Urinary bladder (tissue), 4 donors: ENCODE results near the gene CBLIF. TPM values are rescaled to one million over a fixed set of nuclear protein-coding genes. Genes with fewer than 3 reads are reported as not detected.
"Not testable (repeated sequence)": the region's sequence is repeated elsewhere in the genome, so short reads cannot be mapped to it uniquely, and the experiment has no call there.

ENCODE experiments used
- DNase-seq: peaks from one replicate; pipeline ENCODE4 v3.0.0-alpha.2; 2015; ENCODE audit errors: extremely low spot score
- H3K27ac ChIP-seq: one replicate; pipeline ENCODE4 v1.5.1; 2013; ENCODE audit warnings: low read depth, mild to moderate bottlenecking, moderate library complexity
- H3K36me3 ChIP-seq: one replicate; pipeline ENCODE4 v1.6.1; 2013; ENCODE audit warnings: mild to moderate bottlenecking, moderate library complexity; ENCODE audit not compliant: insufficient read depth
- H3K4me1 ChIP-seq: one replicate; pipeline ENCODE4 v1.6.1; 2013; ENCODE audit warnings: mild to moderate bottlenecking, moderate library complexity; ENCODE audit not compliant: insufficient read depth
- H3K4me3 ChIP-seq: one replicate; pipeline ENCODE4 v1.5.1; 2013; ENCODE audit warnings: low read depth, low read length
- WGBS: extraction: QIAGEN DNeasy Blood & Tissue Kit; methylation state at CpG from one replicate; pipeline ENCODE4 v1.1.7; 2013; 5-methylcytosine and 5-hydroxymethylcytosine counted together
- polyA plus RNA-seq: library from polyadenylated mRNA; stranded (reverse); fragments of 200-250 nt; gene quantifications from one replicate; pipeline ENCODE4 v1.2.3, GENCODE V29; 2013
- total RNA-seq: library from RNA; depleted of rRNA; stranded (reverse); fragments of >200 nt; gene quantifications from one replicate; pipeline ENCODE4 v1.2.3, GENCODE V29; 2014
- donor health status: healthy with polysubstance abuse.
- donor health status: healthy.

The CBLIF gene
- not detected for total RNA-seq
- not detected for polyA plus RNA-seq

DNA sequence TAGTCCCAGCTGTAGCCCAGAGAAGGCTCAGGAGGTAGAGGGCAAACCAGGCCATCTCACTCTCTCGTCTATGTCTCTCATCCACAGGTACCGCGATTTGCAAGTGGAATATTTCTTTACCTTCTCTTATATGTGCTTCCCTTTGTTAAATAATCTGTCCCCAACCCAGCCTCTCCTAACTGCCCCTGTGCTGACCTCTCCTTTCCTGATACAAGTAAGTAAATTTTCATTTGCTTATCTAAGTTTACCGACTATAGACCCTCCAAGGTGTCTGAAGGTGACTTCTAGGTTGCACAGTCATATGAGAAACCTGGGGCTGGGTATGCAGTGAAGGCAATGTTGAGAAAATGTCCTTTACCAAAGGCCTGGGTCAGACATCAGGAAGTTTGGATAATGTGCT lies at the start of gene CBLIF:
TSS of gene CBLIF (minus strand) at position 101 of the 400 bp plus-strand sequence. CDS start at position 55, 46 bp downstream.
- 84% methylated on average over 4 of the region's 4 CpGs for whole genome bisulfite sequencing
- Histone ChIP-seq H3K36me3 (no peaks in the 10 kb centered on the region), H3K27ac (no peak within 1 kb of the TSS), H3K4me3 (no peak within 1 kb of the TSS), H3K4me1 (no peaks in the 10 kb centered on the region)
- no peak for DNase-seq

DNA sequence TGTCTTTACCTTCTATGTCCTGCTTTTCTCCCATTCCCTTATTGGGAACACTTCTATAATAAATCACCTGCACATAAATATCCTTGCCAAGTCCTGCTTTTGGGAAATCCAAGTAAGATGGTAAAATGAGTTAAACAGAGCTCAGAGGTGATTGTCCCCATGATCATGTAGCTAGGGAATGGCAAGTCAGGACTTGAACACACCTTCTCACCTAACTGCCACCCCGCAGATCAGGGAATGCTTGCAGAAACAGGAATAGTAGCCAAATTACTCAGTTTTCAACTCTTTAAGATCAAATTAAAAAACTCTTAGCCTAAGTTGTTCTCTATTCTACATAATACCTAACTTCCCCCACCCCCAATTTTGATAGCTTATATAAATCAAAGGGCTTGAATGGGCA lies 49.3 kb upstream of the CBLIF start:
- 85% methylated on average over 1 of the region's 1 CpG for WGBS
- Histone ChIP-seq H3K4me1 (no peaks in the 10 kb centered on the region), H3K36me3 (no peaks in the 10 kb centered on the region), H3K27ac (no peak overlapping the region), H3K4me3 (no peak overlapping the region)
- DNase-seq = no peak

DNA sequence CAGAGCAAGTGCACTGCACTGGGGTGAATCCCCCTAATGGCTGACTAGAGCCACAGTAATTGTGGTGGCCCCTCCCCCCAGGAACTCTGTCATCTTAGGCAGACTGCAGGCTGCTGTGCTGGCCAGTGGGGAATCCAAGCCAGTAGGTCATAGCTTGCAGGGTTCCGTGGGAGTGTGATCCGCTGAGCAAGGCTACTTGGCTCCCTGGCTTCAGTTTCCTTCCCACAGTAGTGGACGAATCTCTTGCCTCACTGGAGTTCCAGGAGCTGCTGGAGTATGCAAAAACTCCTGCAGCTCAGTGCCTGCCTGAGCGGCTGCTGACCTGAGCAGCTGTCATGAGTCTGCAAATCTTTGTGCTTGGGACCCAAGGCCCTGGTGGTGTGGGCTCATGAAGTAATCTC lies 46.5 kb upstream of the CBLIF start:
- H3K4me1 ChIP-seq = no peaks in the 10 kb centered on the region
- DNase-seq = no peak
- 27% methylated on average over 4 of the region's 4 CpGs for WGBS
- no peak overlapping the region for H3K4me3 ChIP-seq
- H3K27ac ChIP-seq = no peak overlapping the region
- H3K36me3 ChIP-seq = no peaks in the 10 kb centered on the region

DNA sequence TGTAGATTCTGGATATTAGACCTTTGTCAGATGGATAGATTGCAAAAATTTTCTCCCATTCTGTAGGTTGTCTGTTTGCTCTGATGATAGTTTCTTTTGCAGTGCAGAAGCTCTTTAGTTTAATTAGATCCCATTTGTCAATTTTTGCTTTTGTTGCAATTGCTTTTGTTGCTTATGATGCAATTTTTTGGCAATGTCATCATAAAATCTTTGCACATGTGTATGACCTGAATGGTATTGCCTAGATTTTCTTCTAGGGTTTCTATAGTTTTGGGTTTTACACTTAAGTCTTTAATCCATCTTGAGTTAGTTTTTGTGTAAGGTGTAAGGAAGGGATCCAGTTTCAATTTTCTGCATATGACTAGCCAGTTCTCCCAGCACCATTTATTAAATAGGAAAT lies 41.9 kb upstream of the CBLIF start:
- H3K4me3 ChIP-seq, H3K27ac ChIP-seq, DNase-seq, H3K4me1 ChIP-seq, H3K36me3 ChIP-seq: not testable (repeated sequence)

DNA sequence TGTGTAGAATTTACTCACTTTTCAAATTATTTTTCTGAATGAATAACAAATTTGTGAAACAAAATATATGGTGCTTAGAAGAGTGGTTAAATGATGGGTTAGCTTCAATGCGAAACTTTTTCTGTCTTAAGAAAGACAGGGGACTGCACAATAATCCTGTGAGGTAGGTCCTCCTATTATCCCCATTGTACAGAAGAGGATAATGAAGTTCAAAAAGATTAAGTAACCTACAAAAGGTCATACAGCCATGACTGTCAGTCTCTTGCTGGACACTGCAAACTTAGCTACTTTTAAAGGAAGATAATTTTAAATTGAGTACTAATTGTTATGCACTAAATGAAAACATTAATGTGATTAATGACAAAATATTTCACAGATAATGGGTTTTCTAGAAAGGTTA lies 38.3 kb upstream of the CBLIF start:
- Histone ChIP-seq H3K4me3 (no peak overlapping the region), H3K4me1 (no peaks in the 10 kb centered on the region), H3K36me3 (no peaks in the 10 kb centered on the region), H3K27ac (no peak overlapping the region)
- DNase-seq = no peak
- 89% methylated on average over 1 of the region's 1 CpG for WGBS

DNA sequence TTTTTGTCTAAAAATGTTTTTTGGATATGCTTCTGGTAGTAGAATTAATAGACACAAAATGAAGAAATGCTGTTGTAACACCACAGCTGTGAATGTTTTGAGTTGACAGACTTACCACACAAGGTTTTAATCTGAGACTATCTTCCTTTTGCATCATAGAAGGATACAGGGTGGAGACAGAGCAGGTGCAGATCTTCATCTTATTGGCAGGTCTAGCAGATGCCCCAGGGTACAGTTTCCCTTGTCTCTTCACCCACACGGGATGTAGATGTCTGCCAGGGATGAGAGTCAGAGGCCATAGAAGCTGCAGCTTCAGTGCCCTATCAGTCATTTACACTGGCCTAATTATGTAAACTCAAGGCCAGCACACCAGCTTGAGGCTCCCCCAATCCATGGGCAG lies 34.3 kb upstream of the CBLIF start:
- H3K36me3 ChIP-seq = no peaks in the 10 kb centered on the region
- H3K27ac ChIP-seq = no peak overlapping the region
- no peak overlapping the region for H3K4me3 ChIP-seq
- DNase-seq = no peak
- 52% methylated on average over 1 of the region's 1 CpG for WGBS
- H3K4me1 ChIP-seq = no peaks in the 10 kb centered on the region

DNA sequence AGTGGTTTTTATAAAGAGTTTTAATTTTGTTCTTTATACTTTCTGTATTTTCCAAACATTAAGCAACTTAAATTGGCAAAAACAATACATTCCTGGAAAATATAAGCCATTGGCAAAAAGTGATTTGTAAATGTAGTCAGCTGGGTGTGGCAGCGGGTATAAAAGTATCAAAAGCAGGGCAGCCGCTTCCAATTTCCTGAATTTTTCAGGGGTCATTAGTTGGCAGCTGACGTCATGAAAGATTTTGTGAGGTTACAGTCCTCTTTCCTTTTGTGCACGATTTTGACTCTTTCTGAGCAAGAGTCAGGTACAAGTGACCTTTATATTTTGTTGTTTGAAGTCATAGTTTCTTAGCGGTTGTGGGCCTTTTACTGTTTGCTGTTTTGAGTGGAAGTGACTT lies 33.3 kb upstream of the CBLIF start, which contains the start of gene OOSP3:
TSS of gene OOSP3 (plus strand) at position 208 of the 400 bp plus-strand sequence. CDS start at position 235, 27 bp downstream.
- Histone ChIP-seq H3K36me3 (no peaks in the 10 kb centered on the region), H3K4me1 (no peaks in the 10 kb centered on the region), H3K27ac (no peak within 1 kb of the TSS), H3K4me3 (no peak within 1 kb of the TSS)
- 77% methylated on average over 5 of the region's 5 CpGs for WGBS
- no peak for DNase-seq

DNA sequence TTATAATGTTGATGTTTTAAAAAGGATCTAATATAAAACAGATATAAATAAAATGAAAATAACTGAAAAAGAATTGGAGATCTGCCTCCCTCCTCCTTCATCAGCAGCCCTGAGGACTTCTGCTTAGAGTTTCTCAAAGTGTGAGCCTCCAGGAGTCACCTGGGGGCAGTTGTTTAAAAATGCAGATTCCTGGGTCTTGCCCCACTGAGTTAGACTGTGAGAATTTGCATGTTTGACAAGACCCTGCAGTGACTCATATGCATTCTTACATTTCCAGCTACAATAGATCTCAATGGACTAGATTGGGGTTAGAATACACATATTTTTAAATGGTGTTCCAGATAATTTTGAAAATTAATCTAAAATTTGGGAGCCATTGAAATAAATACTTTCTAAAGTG lies 32.5 kb upstream of the CBLIF start:
- H3K27ac ChIP-seq = no peak overlapping the region
- H3K4me3 ChIP-seq = no peak overlapping the region
- DNase-seq = no peak
- no peaks in the 10 kb centered on the region for H3K4me1 ChIP-seq
- no peaks in the 10 kb centered on the region for H3K36me3 ChIP-seq

DNA sequence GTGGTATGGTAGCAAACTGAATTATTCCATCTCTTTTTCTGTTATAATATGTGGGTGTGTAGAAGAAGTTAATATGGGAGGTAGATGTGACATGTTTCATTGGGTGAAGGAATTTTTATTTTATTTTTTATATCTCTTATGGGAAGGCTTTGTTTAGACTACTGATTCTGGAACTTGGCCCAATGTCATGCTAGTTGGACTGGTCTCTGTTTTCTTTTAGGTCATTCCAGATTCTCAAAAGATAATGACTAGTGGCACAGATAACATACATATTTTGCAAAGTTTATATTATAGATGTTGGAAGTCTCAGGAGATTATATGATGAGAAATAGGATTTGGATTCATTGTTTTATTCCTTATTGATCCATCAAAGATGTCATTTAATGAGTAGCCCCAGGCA lies 32.0 kb upstream of the CBLIF start:
- no peak overlapping the region for H3K27ac ChIP-seq
- H3K36me3 ChIP-seq = no peaks in the 10 kb centered on the region
- H3K4me1 ChIP-seq = no peaks in the 10 kb centered on the region
- H3K4me3 ChIP-seq = no peak overlapping the region
- no peak for DNase-seq

DNA sequence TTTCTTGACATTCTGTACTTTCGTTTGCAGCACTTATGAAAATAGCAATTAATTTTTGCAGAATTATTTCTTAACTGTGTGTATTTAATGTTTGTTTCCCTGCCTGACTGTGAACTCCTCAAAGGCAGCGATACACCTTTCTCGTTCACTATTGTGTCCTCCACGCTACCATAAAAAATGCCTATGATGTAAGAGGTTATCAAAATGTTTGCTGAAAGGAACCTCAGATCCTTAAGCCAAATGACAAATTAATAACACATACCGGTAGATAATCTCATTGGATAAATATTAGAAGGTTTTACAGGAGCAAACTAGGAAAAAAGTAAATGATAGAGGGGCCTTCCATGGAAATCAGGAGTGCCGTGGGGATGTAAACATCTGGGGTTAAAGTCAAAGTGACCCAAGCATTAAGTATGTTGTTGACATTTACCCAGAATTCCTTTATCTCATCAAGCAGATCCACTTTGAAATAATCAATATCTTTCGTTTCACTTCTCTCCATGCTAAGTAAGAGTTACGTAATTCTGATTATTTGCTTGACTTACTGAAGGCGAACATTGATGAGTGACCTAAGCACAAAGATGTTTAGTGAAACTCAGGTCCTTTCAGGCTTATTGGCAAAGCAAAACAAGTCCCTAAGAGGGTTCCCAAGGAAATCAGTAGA lies 30.7 kb upstream of the CBLIF start:
- WGBS = 76% methylated on average over 9 of the region's 9 CpGs
- H3K4me1 ChIP-seq = no peaks in the 10 kb centered on the region
- H3K36me3 ChIP-seq = no peaks in the 10 kb centered on the region
- no peak overlapping the region for H3K4me3 ChIP-seq
- no peak for DNase-seq
- H3K27ac ChIP-seq = no peak overlapping the region

DNA sequence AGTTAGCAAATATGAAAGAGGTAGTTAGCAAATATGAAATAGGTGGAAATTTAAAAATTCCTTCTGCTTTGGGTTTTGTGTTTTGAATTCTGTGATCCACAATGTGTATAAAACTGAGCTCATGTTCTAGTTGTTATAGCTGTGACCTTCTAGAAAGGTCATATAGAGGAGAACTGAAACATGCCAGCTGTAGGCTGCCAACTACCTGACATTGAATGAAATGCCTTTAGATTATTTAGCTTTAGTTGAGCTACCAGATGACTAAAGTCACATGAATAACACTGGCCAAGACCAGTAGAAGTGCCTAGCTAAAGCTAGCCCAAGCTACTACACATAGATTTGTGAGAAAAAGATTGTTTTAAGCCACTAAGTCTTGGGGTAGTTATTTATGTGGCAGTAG lies 26.8 kb upstream of the CBLIF start:
- DNase-seq = no peak
- H3K36me3 ChIP-seq = no peaks in the 10 kb centered on the region
- no peak overlapping the region for H3K27ac ChIP-seq
- H3K4me3 ChIP-seq = no peak overlapping the region
- H3K4me1 ChIP-seq = no peaks in the 10 kb centered on the region

DNA sequence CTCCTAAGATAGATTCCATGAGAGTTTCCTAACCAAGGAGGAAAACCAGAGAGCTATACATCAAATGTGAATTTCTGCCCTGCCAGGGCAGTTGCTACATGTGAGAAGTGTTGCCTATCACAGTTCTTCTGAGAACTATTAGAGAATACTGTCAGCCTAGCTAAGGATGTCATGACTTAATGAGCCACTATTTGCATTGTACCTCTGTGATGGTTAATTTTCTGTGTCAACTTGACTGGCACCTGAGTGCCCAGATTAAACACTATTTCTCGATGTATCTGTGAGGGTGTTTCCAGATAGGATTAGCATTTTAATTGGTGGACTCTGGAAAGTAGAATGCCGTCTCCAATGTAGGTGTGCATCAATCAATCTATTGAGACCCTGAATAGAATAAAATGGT lies 22.6 kb upstream of the CBLIF start:
- Histone ChIP-seq H3K27ac (no peak overlapping the region), H3K36me3 (no peaks in the 10 kb centered on the region), H3K4me1 (no peaks in the 10 kb centered on the region), H3K4me3 (no peak overlapping the region)
- 86% methylated on average over 2 of the region's 2 CpGs for WGBS
- no peak for DNase-seq

DNA sequence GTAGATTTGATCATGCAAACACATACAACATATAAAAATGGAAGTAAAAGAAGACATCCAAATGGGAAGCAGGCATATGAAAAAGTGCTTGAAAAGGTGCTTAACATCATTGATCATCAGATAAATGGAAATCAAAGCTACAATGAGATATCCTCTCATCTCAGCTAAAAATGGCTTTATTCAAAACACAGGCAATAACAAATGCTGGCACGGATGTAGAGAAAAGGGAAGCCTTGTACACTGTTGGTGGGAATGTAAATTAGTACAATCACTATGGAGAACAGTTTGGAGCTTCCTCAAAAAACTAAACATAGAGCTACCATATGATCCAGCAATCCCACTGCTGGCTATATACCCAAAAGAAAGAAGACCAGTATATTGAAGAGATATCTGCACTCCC lies 21.5 kb upstream of the CBLIF start:
- Histone ChIP-seq H3K36me3 (no peaks in the 10 kb centered on the region), H3K4me3 (no peak overlapping the region), H3K27ac (no peak overlapping the region), H3K4me1 (no peaks in the 10 kb centered on the region)
- no peak for DNase-seq
- 84% methylated on average over 1 of the region's 1 CpG for WGBS

DNA sequence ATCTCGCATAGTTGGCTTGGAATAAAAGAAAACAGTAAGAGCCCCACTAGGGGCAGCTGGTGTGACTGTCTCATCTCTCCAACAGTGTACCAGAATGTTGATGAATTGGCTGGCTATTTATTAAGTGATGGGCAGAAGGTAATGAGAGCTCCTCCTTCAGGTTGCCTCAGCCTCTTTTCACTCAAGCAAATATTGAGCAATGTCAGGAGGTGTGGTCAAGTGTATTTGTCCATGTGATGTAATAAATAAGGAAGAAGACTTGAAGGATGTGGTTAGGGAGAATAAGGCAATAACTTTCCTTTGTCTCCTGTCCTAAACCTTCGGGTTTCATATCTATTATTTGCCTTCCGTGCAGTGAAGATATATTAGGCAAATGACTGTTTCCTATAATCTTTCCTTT lies 21.1 kb upstream of the CBLIF start, which contains the start of gene TCN1:
TSS of gene TCN1 (minus strand) at position 91 of the 400 bp plus-strand sequence. CDS start at position 74, 17 bp downstream.
- WGBS = 75% methylated on average over 3 of the region's 3 CpGs
- Histone ChIP-seq H3K4me1 (no peaks in the 10 kb centered on the region), H3K36me3 (no peaks in the 10 kb centered on the region), H3K4me3 (no peak within 1 kb of the TSS), H3K27ac (no peak within 1 kb of the TSS)
- DNase-seq = no peak

DNA sequence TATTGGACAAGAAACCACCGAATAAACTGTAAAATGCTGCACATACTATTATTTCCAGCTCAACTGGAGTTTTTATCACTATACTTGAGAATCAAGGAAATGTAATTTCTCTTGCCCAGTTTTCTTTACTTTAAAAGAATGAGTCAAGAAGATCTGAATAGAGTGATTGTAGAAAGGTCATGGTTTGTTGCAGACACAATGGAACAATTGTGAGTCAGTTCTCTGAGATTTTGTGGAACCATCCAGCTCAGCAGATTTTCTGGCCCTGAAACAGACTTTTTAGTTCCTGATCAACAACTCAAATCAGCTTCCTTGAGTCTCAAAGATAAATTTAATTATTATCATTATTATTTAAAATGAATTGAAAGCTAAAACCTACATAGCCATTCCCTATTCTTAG lies 19.7 kb upstream of the CBLIF start:
- DNase-seq = no peak
- Histone ChIP-seq H3K27ac (no peak overlapping the region), H3K4me1 (no peaks in the 10 kb centered on the region), H3K4me3 (no peak overlapping the region), H3K36me3 (no peaks in the 10 kb centered on the region)
- WGBS = 67% methylated on average over 1 of the region's 1 CpG
